Activated T-helper 1 cell treated with Interleukin-2 at 50 U/mL for 16 hours (primary cell): ENCODE data around the gene NTN3.
"Not testable (repeated sequence)": the region's sequence is repeated elsewhere in the genome, so short reads cannot be mapped to it uniquely, and the experiment has no call there.

Experiments used
- DNase-seq: peaks from one replicate; pipeline ENCODE4 v3.0.0-alpha.2; 2020; ENCODE audit warnings: low read depth

Gene NTN3

GRCh38 chr16:2441143-2441804, 29.8 kb upstream of the NTN3 start:
- DNase-seq: not testable (repeated sequence)

GRCh38 chr16:2443555-2443954, 27.5 kb upstream of the NTN3 start:
- no peak for DNase-seq

GRCh38 chr16:2447920-2448583, 23.0 kb upstream of the NTN3 start:
- DNase-seq: no peak

GRCh38 chr16:2449118-2449517, 22.0 kb upstream of the NTN3 start:
- DNase-seq: no peak

GRCh38 chr16:2450535-2450934, 20.6 kb upstream of the NTN3 start:
- DNase-seq: no peak

- DNase-seq: no peak
These were observed 20.1 kb upstream of the NTN3 start for GRCh38 chr16:2450975-2451381.

- DNase-seq: no peak
These were observed 19.2 kb upstream of the NTN3 start for GRCh38 chr16:2451851-2452320.

- no peak for DNase-seq
These were observed 18.4 kb upstream of the NTN3 start for GRCh38 chr16:2452650-2453049.

- DNase-seq: no peak
These were observed 15.8 kb upstream of the NTN3 start for GRCh38 chr16:2455081-2455845.

- DNase-seq: no peak
These were observed 14.4 kb upstream of the NTN3 start for GRCh38 chr16:2456551-2457153.

GRCh38 chr16:2457267-2457666, 13.8 kb upstream of the NTN3 start:
- no peak for DNase-seq

- DNase-seq: no peak
These were observed 13.2 kb upstream of the NTN3 start for GRCh38 chr16:2457946-2458345.

GRCh38 chr16:2458887-2459646, 12.0 kb upstream of the NTN3 start:
- no peak for DNase-seq

- DNase-seq: peak; percentile 95
These were observed 11.3 kb upstream of the NTN3 start, which contains the start of gene TEDC2 for GRCh38 chr16:2459647-2460390. TEDC2 (plus strand) TSS chr16:2460109; CDS start chr16:2460145, 36 bp downstream.

GRCh38 chr16:2460391-2460713, 10.7 kb upstream of the NTN3 start:
- no peak for DNase-seq

- DNase-seq: no peak
These were observed 10.2 kb upstream of the NTN3 start for GRCh38 chr16:2460916-2461315.

GRCh38 chr16:2462031-2462866, 8.8 kb upstream of the NTN3 start:
- no peak for DNase-seq

GRCh38 chr16:2464333-2464732, 6.8 kb upstream of the NTN3 start:
- no peak for DNase-seq

- no peak for DNase-seq
These were observed 5.3 kb upstream of the NTN3 start for GRCh38 chr16:2465653-2466415.
